CD4-positive, alpha-beta T cell treated with Interleukin-21 for 1 hour (primary cell): Measurements from ENCODE around the gene ACTMAP.
"Not testable (repeated sequence)": the region's sequence is repeated elsewhere in the genome, so short reads cannot be mapped to it uniquely, and the experiment has no call there.

Experiments
- DNase-seq: peaks from one replicate; pipeline ENCODE4 v3.0.0-alpha.2; 2020

ACTMAP gene

GRCh38 chr19:40775632-40776022, 25.4 kb upstream of the ACTMAP start:
- no peak for DNase-seq

DNA sequence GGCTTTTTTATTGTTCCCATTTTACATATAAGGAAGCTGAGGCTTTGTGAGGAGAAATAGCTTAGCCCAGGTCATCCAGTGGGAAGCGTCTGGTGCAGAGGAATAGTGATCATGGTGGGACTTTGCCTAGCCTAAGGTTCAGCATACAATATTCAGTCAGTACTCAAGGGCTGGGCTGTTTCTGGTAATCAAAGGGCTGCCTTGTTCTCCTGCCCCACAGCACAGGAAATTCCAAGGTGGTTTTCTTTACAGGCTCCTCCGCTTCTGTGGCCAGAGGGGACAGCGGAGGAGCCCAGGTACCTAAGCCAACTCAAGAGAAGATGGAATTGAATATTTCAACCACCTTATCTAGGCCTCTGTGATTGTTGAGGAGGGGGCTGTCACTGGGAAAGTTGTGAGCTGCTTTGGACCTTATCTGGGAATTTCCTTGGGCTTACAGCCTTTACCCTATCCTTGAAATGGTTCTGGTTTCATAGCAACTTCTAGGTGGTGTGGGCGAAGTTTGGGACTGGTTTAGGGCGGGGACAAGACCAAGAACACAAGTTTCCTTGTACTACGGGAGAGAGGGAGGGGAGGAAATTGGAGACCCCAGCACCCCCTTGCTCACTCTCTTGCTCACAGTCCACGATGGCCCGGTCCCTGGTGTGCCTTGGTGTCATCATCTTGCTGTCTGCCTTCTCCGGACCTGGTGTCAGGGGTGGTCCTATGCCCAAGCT, 24.8 kb upstream of the ACTMAP start, which contains the start of gene MIA:
Gene MIA (plus strand): TSS at position 606 of the 716 bp plus-strand sequence. CDS start 22 bp downstream, at position 628.
- no peak for DNase-seq

DNA sequence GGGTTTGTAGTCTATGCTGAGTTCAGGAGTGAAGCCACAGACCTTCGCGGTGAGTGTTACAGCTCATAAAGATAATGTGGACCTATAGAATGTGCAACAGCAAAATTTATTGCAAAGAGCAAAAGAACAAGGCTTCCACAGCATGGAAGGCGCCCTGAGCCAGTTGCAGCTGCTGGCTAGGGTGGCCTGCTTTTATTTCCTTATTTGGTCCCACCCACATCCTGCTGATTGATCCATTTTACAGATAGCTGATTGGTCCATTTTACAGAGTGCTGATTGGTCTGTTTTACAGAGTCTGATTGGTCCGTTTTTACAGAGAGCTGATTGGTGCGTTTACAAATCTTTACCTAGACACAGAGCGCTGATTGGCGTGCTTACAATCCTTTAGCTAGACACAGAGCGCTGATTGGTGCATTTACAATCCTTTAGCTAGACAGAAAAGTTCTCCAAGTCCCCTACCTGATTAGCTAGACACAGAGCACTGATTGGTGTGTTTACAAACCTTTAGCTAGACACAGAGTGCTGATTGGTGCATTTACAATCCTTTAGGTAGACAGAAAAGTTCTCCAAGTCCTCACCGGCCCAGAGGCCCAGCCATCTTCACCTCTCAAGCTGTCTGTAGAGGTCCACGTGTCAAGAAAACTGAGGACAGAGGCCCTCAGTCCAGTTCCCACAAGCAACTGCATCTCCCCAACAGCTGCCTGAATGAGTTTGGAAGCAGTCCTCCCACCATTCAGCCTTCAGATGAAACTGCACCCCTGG, 21.0 kb upstream of the ACTMAP start:
- peak; percentile 60 for DNase-seq

DNA sequence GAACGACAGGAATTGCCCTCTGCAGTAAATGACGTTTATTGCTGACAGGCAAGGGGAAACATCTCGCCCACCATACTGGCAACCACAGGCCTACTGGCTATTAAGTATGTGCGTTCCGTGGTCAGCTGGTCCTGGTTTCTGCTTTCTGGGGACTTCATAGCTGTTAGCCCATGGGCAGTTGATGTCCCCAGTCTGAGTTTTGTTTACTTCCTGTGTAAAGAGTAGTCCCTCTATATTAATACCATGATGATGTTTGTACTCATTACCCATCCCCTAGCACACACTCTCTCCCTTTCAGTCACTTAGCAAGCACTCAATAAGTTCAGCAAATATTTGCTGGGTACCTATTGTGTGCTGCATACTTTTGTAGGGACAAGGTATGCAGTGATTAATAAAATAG, 18.6 kb upstream of the ACTMAP start:
- DNase-seq, result no peak

DNA sequence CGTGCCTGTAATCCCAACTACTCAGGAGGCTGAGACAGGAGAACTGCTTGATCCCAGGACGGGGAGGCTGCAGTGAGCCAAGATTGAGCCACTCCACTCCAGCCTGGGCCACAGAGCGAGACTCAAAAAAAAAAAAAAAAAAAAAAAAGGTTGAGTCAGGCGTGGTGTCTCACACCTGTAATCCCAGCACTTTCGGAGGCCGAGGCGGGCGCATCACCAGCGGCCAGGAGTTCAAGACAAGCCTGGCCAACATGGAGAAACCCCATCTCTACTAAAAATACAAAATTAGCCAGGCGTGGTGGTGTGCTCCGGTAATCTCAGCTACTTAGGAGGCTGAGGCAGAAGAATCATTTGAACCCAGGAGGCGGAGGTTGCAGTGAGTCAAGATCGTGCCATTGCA, 16.1 kb upstream of the ACTMAP start:
- not testable (repeated sequence) for DNase-seq

- no peak for DNase-seq
Measured at GRCh38 chr19:40763963-40764362, 13.7 kb upstream of the ACTMAP start.

- DNase-seq, result no peak
Measured at GRCh38 chr19:40763526-40763925, 13.2 kb upstream of the ACTMAP start.

- no peak for DNase-seq
Measured at GRCh38 chr19:40762754-40763470, 12.6 kb upstream of the ACTMAP start.

- no peak for DNase-seq
Measured at GRCh38 chr19:40759352-40759751, 9.1 kb upstream of the ACTMAP start.

GRCh38 chr19:40758491-40758890, 8.2 kb upstream of the ACTMAP start:
- no peak for DNase-seq

GRCh38 chr19:40756502-40757110, 6.3 kb upstream of the ACTMAP start:
- DNase-seq, result peak; percentile 28

GRCh38 chr19:40755791-40756190, 5.5 kb upstream of the ACTMAP start:
- DNase-seq, result no peak

DNA sequence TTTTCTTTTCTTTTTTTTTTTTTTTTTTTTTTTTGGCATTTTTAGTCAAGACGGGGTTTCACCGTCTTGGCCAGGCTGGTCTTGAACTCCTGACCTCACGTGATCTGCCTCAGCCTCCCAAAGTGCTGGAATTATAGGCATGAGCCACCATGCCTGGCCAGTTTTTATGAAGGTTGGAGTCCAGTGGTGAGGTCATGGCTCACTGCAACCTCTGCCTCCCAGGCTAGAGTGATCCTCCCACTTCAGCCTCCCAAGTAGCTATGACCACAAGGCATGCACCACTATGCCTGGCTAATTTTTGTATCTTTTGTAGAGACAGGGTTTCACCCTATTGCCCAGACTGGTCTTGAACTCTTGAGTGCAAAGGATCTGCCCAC, 5.0 kb upstream of the ACTMAP start:
- DNase-seq, result no peak

DNA sequence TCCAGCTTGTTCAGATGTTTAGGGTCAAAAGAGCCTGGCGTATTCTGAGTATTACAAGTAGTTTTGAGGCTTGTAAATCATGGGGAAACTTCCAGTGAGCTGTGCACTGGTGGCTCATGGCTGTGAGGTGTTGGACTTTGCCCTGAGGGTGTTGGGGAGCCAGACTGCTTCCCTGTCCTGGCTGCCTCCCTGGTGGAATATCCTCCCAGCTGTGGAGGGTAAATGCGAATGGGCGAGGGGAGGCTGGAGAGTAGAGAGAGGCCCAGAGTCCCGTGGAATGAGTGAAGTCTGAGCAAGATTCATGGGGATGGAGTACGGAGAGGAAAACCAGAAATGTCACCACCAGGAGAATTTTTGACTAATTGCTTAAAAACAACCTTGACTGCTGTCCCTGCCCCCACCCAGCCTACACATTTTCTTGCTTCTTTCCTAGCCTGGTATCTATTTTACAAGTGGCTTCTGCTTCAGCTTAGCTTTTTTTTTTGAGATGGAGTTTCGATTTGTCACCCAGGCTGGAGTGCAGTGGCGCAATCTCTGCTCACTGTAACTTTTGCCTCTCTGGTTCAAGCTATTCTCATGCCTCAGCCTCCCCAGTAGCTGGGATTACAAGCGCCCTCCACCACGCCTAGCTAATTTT, 4.5 kb upstream of the ACTMAP start:
- DNase-seq, result peak; percentile 34

GRCh38 chr19:40752257-40752781, 2.0 kb upstream of the ACTMAP start:
- no peak for DNase-seq

- DNase-seq, result peak; percentile 97
Measured at GRCh38 chr19:40750874-40751537, 729 bp upstream of the ACTMAP start, which contains the start of gene SNRPA. Gene SNRPA (plus strand): TSS chr19:40751203. CDS start chr19:40751409, 206 bp downstream.

DNA sequence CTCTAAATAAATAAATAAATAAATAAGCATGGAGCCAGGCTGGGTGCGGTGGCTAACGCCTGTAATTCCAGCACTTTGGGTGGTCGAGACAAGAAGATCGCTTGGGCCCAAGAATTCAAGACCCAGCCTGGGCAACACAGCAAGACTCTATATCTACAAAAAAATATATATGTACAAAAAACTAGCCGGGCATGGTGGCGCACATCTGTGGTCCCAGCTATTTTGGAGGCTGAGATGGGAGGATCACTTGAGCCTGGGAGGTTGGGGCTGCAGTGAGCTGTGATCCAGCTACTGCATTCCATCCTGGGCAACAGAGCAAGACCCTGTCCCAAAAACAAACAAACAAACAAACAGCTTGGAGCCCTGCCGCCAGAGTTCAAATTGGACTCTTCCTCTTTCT, 2.7 kb downstream of the ACTMAP start:
- no peak for DNase-seq

DNA sequence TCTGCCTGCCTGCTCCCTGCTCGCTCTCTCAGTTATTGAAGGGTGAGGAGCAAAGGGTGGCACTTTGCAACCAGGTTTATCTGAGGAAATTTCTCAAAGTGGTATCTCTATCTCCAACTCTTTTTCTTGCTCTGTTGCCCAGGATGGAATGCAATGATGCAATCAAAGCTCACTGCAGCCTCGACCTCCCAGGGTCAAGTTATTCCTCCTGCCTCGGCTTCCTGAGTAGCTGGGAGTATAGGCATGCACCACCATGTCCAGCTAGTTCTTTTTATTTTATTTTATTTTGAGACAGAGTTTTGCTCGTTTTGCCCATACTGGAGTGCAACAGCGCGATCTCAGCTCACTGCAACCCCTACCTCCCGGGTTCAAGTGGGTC, 4.9 kb downstream of the ACTMAP start:
- no peak for DNase-seq

DNA sequence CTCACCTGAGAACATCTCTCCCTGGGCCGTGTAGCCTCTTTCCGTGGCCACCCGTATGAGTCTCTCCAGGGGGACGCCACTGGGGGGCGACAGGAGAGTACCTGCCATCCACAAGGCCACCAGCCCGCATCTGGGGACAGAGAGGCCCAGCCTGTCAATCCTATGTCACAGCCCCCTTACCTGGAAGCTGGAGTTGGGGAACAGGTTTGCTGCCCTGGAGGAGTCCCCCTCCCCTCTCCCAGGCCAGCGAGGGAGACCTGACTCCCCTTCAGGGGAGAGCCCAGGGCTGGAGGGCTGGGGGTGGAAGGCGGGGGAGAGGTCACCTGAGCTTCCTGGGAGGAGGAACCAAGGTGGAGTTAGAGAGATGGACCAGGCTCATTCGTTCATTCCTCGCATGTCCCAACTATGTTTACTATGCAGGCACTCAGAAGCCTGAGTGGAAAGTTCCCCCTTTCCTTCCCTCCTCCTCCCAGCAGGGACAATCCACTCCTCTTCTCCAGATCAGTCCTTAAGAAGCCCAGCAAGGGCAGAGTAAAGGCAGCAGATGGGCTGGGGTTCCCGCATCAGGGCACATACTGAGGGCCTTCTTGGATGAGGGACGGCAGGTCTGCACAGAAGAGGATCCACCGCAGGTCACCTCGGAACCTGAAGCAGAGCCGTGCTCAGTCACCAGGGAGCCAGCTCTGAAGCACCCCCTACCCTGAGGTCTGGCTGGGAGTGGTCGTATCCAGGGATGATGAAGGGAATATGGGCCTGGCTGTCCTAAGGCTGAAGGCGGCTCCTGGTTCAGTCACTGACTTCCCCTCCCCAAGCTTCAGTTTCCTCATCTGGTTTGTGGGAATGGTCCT, 5.5 kb downstream of the ACTMAP start:
- peak; percentile 40 for DNase-seq

GRCh38 chr19:40743926-40744325, 6.4 kb downstream of the ACTMAP start:
- no peak for DNase-seq

GRCh38 chr19:40742886-40743285, 7.4 kb downstream of the ACTMAP start:
- no peak for DNase-seq
